ENCODE results near the gene CAMK1D.

DNA sequence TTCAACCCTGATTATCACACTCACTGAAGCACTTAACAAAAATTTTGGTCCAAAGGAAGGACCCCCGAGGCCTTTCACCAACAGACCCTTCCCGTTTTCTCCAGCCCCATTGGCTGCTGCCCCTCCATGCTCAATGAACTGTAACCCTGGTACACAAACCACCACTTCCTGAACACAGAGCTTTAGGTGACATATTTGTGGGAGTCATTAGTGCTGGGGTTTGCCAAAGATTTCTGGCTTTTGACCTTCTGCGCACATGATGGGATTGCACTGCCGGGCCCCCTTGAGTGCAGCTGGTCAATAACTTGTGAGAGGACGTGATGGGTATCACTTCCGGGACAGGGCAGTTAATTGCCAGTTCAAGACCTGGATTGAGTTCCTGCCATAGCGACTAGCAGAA lies 9.0 kb upstream of the CAMK1D start:
- no peak for TF ChIP-seq EP300 (IDR thresholded peaks at IDR 0.05)
- TF ChIP-seq POLR2A (IDR thresholded peaks at IDR 0.05), result no peak
